ENCODE data around the gene IL37.

- no peak for TF ChIP-seq ETV6 (CRISPR knock-in tag; conservative IDR thresholded peaks at IDR 0.05)
- TF ChIP-seq HNF4A (CRISPR knock-in tag; IDR thresholded peaks at IDR 0.05), result no peak
- TF ChIP-seq STAT6 (CRISPR knock-in tag; IDR thresholded peaks at IDR 0.05; ENCODE audit: borderline replicate concordance), result no peak
- TF ChIP-seq IRF9 (CRISPR knock-in tag; IDR thresholded peaks at IDR 0.05; ENCODE audit: borderline replicate concordance), result no peak
- no peak for TF ChIP-seq NR3C1 (CRISPR knock-in tag; IDR thresholded peaks at IDR 0.05)
- no peak for TF ChIP-seq CTCF (CRISPR knock-in tag; IDR thresholded peaks at IDR 0.05)
- TF ChIP-seq HIVEP1 (CRISPR knock-in tag; IDR thresholded peaks at IDR 0.05), result no peak
- TF ChIP-seq PHB2 (IDR thresholded peaks at IDR 0.05; ENCODE audit: partially characterized antibody), result no peak
- no peak for TF ChIP-seq PATZ1 (CRISPR knock-in tag; IDR thresholded peaks at IDR 0.05)
- TF ChIP-seq HNRNPH1 (optimal IDR thresholded peaks at IDR 0.05; ENCODE audit: low read depth, low read length), result no peak
- no peak for TF ChIP-seq MAX (IDR thresholded peaks at IDR 0.05)
- no peak for TF ChIP-seq ZSCAN20 (CRISPR knock-in tag; IDR thresholded peaks at IDR 0.05; ENCODE audit: borderline replicate concordance)
Measured at GRCh38 chr2:112879491-112880041, 31.4 kb upstream of the IL37 start.

Data from HepG2 (cell line).